K562 (cell line): Measurements from ENCODE around the gene COG4. TPM values are rescaled to one million over a fixed set of nuclear protein-coding genes. Genes with fewer than 3 reads are reported as not detected.

Experiments used
- ATF4 ChIP-seq: fragments of 450-650 bp; formaldehyde crosslinking; IDR thresholded peaks from 2 replicates; pipeline ENCODE4 v1.4.0; 2022; ENCODE audit warnings: mild to moderate bottlenecking, moderate library complexity
- CHAMP1 ChIP-seq: fragments of 450-650 bp; IDR thresholded peaks from 2 replicates; pipeline ENCODE4 v1.6.1; 2016; ENCODE audit warnings: mild to moderate bottlenecking
- E2F1 ChIP-seq: sonication (generic); formaldehyde crosslinking; IDR thresholded peaks from 2 replicates; pipeline ENCODE4 v1.8.1; 2023; ENCODE audit warnings: mild to moderate bottlenecking, missing genetic modification reagents, moderate library complexity
- E2F3 ChIP-seq: fragments of 250-450 bp; sonication (Bioruptor Pico); IDR thresholded peaks from 2 replicates; pipeline ENCODE4 v1.4.0; 2020; ENCODE audit warnings: mild to moderate bottlenecking
- MBD2 ChIP-seq: sonication (generic); IDR thresholded peaks from 2 replicates; pipeline ENCODE4 v1.6.1; 2016; ENCODE audit warnings: low read depth, borderline replicate concordance
- NKRF ChIP-seq: fragments of 450-650 bp; IDR thresholded peaks from 2 replicates; pipeline ENCODE4 v1.6.1; 2016; ENCODE audit warnings: borderline replicate concordance
- POLR2G ChIP-seq: fragments of 200-400 bp; formaldehyde crosslinking; IDR thresholded peaks from 2 replicates; pipeline ENCODE4 v1.6.1; 2017; ENCODE audit warnings: low read depth, mild to moderate bottlenecking, antibody characterized with exemption, low read length, moderate library complexity
- RBFOX2 ChIP-seq: fragments of 200-400 bp; formaldehyde crosslinking; IDR thresholded peaks from 2 replicates; pipeline ENCODE4 v1.6.1; 2017; ENCODE audit warnings: low read depth, mild to moderate bottlenecking, low read length, moderate library complexity
- RNF219 ChIP-seq: fragments of 250-450 bp; sonication (Bioruptor Pico); IDR thresholded peaks from 2 replicates; pipeline ENCODE4 v1.5.0; 2022; ENCODE audit warnings: mild to moderate bottlenecking
- SP2 ChIP-seq: IDR thresholded peaks from 2 replicates; pipeline ENCODE4 v1.6.1; 2011; ENCODE audit warnings: mild to moderate bottlenecking, low read depth, low read length, moderate library complexity; ENCODE audit not compliant: poor library complexity, severe bottlenecking; ENCODE audit errors: extremely low read depth
- SRSF9 ChIP-seq: fragments of 200-400 bp; formaldehyde crosslinking; IDR thresholded peaks from 2 replicates; pipeline ENCODE4 v1.6.1; 2017; ENCODE audit warnings: low read depth, low read length, borderline replicate concordance
- STAT5B ChIP-seq: fragments of 250-450 bp; sonication (Bioruptor Pico); IDR thresholded peaks from 2 replicates; pipeline ENCODE4 v1.8.0; 2021; ENCODE audit warnings: mild to moderate bottlenecking, inconsistent platforms
- STAT6 ChIP-seq: sonication (generic); formaldehyde crosslinking; IDR thresholded peaks from 2 replicates; pipeline ENCODE4 v1.8.1; 2023; ENCODE audit warnings: mild to moderate bottlenecking, missing genetic modification reagents
- ZBTB17 ChIP-seq: fragments of 450-650 bp; formaldehyde crosslinking; IDR thresholded peaks from 2 replicates; pipeline ENCODE4 v1.4.0; 2020; ENCODE audit warnings: mild to moderate bottlenecking
- polyA plus RNA-seq, 8 experiments: library from polyadenylated mRNA; depleted of rRNA in 4 of 8; stranded (reverse) in 5 of 8; unstranded in 3 of 8; fragments of >200 nt; fragmentation: Nextera tagmentation in 2 of 8; fragmentation: Illumina TruSeq in 1 of 8; extraction: Ambion mirVana in 2 of 8; extraction: Trizol in 1 of 8; gene quantifications; 2 replicates each; pipeline versions ENCODE4 v1.2.1 to v1.2.3, GENCODE V29; 2011 to 2014; ENCODE audit warnings: inconsistent platforms in 1 of 8, missing spikeins in 1 of 8
- total RNA-seq, 7 experiments: library from RNA; depleted of rRNA in 6 of 7; stranded (reverse); fragments of >200 nt in 6 of 7; fragmentation: Illumina TruSeq in 2 of 7; extraction: Trizol in 2 of 7; gene quantifications; 2 replicates each; pipeline versions ENCODE4 v1.2.1 to v1.2.3, GENCODE V29; 2011 to 2021; ENCODE audit warnings: low replicate concordance in 1 of 7

Gene COG4
- total and polyA plus RNA-seq, 9 of the 15 experiments (the other 6 are each of a cell fraction or from before 2014, with no cell fraction given) = 13.7 to 73.9 (median 44.2) TPM

GRCh38 chr16:70523743-70524398, 517 bp upstream of the COG4 start, which contains the start of gene SF3B3 (continued):
- no peak; the same call in 1 of the 2 replicates for TF ChIP-seq STAT6 (CRISPR knock-in tag)
- no peak for TF ChIP-seq SRSF9
- TF ChIP-seq E2F1 (CRISPR knock-in tag) = no peak
- no peak for TF ChIP-seq STAT5B
- no peak for TF ChIP-seq RNF219
- peak; percentile 90 for TF ChIP-seq RBFOX2
- TF ChIP-seq NKRF = no peak; the same call in 1 of the 2 replicates
- no peak for TF ChIP-seq ATF4 (CRISPR knock-in tag)
- TF ChIP-seq ZBTB17 = no peak
- peak; percentile 70 for TF ChIP-seq MBD2
- no peak for TF ChIP-seq SP2
- TF ChIP-seq E2F3 (CRISPR knock-in tag) = 0 out of 2 replicates have a peak, but pooled peaks have one; percentile 17
- peak; percentile 85 for TF ChIP-seq POLR2G
- 0 out of 2 replicates have a peak, but pooled peaks have one; percentile 6 for TF ChIP-seq CHAMP1
